ENCODE results near the gene GON4L. TPM values are rescaled to one million over a fixed set of nuclear protein-coding genes. Genes with fewer than 3 reads are reported as not detected.

GON4L gene
- total and polyA plus RNA-seq, 2 experiments from 2014 or later = 45.2 to 93.1 TPM

DNA sequence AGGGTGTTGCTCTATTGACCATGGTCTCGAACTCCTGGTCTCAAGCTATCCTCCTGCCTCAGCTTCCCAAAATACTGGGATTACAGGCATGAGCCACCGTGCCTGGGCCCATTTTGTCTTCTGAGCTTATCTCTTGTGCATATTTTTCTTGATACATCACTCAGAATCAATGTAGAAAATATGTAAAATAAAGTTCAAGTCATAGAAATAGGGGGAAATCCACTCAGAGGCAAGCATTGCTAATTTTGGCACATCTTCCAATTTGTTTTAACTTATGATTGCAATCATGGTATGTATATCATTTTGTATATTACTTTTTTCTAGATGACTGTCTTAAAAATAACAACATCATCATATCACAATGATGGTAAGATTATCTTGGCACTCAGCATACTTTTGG, 32.6 kb upstream of the GON4L start (continued):
- TF ChIP-seq, protein P1, sequence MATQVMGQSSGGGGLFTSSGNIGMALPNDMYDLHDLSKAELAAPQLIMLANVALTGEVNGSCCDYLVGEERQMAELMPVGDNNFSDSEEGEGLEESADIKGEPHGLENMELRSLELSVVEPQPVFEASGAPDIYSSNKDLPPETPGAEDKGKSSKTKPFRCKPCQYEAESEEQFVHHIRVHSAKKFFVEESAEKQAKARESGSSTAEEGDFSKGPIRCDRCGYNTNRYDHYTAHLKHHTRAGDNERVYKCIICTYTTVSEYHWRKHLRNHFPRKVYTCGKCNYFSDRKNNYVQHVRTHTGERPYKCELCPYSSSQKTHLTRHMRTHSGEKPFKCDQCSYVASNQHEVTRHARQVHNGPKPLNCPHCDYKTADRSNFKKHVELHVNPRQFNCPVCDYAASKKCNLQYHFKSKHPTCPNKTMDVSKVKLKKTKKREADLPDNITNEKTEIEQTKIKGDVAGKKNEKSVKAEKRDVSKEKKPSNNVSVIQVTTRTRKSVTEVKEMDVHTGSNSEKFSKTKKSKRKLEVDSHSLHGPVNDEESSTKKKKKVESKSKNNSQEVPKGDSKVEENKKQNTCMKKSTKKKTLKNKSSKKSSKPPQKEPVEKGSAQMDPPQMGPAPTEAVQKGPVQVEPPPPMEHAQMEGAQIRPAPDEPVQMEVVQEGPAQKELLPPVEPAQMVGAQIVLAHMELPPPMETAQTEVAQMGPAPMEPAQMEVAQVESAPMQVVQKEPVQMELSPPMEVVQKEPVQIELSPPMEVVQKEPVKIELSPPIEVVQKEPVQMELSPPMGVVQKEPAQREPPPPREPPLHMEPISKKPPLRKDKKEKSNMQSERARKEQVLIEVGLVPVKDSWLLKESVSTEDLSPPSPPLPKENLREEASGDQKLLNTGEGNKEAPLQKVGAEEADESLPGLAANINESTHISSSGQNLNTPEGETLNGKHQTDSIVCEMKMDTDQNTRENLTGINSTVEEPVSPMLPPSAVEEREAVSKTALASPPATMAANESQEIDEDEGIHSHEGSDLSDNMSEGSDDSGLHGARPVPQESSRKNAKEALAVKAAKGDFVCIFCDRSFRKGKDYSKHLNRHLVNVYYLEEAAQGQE (IDR thresholded peaks at IDR 0.05; ENCODE audit: unreplicated experiment) = no peak
- no peak for TF ChIP-seq NANOG (IDR thresholded peaks at IDR 0.05; ENCODE audit: borderline replicate concordance)

DNA sequence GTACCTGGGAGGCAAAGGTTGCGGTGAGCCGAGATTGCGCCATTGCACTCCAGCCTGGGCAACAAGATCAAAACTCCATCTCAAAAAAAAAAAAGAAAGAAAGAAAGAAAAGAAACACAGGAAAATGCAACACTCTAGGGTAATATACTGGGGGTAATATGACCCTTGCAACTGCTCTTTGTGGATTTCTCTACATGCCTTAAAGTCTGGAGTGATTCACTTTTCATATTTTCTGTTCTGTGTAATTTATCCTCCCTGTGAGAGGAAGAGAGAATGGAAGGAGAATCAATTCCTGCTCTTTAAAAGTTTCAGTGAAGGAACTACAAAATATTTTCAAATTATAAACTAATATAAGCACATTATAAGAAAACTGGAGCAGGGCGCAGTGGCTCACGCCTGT, 31.5 kb upstream of the GON4L start:
- no peak for DNase-seq (ENCODE audit: low spot score)
- TF ChIP-seq NANOG (IDR thresholded peaks at IDR 0.05; ENCODE audit: borderline replicate concordance) (no peak), JUNB (IDR thresholded peaks at IDR 0.05; ENCODE audit: unreplicated experiment) (no peak), EZH2phosphoT487 (IDR thresholded peaks at IDR 0.05; ENCODE audit: unreplicated experiment) (no peak), EZH2 (IDR thresholded peaks at IDR 0.05; ENCODE audit: low read depth, unreplicated experiment) (no peak), ZNF114 (CRISPR knock-in tag; IDR thresholded peaks at IDR 0.05) (no peak)
- TF ChIP-seq, protein P2, sequence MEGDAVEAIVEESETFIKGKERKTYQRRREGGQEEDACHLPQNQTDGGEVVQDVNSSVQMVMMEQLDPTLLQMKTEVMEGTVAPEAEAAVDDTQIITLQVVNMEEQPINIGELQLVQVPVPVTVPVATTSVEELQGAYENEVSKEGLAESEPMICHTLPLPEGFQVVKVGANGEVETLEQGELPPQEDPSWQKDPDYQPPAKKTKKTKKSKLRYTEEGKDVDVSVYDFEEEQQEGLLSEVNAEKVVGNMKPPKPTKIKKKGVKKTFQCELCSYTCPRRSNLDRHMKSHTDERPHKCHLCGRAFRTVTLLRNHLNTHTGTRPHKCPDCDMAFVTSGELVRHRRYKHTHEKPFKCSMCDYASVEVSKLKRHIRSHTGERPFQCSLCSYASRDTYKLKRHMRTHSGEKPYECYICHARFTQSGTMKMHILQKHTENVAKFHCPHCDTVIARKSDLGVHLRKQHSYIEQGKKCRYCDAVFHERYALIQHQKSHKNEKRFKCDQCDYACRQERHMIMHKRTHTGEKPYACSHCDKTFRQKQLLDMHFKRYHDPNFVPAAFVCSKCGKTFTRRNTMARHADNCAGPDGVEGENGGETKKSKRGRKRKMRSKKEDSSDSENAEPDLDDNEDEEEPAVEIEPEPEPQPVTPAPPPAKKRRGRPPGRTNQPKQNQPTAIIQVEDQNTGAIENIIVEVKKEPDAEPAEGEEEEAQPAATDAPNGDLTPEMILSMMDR (conservative IDR thresholded peaks at IDR 0.05; ENCODE audit: low read depth in 2 of 2) = no peak
- TF ChIP-seq, protein P3, sequence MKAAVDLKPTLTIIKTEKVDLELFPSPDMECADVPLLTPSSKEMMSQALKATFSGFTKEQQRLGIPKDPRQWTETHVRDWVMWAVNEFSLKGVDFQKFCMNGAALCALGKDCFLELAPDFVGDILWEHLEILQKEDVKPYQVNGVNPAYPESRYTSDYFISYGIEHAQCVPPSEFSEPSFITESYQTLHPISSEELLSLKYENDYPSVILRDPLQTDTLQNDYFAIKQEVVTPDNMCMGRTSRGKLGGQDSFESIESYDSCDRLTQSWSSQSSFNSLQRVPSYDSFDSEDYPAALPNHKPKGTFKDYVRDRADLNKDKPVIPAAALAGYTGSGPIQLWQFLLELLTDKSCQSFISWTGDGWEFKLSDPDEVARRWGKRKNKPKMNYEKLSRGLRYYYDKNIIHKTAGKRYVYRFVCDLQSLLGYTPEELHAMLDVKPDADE (IDR thresholded peaks at IDR 0.05) = no peak
- TF ChIP-seq, protein P4, sequence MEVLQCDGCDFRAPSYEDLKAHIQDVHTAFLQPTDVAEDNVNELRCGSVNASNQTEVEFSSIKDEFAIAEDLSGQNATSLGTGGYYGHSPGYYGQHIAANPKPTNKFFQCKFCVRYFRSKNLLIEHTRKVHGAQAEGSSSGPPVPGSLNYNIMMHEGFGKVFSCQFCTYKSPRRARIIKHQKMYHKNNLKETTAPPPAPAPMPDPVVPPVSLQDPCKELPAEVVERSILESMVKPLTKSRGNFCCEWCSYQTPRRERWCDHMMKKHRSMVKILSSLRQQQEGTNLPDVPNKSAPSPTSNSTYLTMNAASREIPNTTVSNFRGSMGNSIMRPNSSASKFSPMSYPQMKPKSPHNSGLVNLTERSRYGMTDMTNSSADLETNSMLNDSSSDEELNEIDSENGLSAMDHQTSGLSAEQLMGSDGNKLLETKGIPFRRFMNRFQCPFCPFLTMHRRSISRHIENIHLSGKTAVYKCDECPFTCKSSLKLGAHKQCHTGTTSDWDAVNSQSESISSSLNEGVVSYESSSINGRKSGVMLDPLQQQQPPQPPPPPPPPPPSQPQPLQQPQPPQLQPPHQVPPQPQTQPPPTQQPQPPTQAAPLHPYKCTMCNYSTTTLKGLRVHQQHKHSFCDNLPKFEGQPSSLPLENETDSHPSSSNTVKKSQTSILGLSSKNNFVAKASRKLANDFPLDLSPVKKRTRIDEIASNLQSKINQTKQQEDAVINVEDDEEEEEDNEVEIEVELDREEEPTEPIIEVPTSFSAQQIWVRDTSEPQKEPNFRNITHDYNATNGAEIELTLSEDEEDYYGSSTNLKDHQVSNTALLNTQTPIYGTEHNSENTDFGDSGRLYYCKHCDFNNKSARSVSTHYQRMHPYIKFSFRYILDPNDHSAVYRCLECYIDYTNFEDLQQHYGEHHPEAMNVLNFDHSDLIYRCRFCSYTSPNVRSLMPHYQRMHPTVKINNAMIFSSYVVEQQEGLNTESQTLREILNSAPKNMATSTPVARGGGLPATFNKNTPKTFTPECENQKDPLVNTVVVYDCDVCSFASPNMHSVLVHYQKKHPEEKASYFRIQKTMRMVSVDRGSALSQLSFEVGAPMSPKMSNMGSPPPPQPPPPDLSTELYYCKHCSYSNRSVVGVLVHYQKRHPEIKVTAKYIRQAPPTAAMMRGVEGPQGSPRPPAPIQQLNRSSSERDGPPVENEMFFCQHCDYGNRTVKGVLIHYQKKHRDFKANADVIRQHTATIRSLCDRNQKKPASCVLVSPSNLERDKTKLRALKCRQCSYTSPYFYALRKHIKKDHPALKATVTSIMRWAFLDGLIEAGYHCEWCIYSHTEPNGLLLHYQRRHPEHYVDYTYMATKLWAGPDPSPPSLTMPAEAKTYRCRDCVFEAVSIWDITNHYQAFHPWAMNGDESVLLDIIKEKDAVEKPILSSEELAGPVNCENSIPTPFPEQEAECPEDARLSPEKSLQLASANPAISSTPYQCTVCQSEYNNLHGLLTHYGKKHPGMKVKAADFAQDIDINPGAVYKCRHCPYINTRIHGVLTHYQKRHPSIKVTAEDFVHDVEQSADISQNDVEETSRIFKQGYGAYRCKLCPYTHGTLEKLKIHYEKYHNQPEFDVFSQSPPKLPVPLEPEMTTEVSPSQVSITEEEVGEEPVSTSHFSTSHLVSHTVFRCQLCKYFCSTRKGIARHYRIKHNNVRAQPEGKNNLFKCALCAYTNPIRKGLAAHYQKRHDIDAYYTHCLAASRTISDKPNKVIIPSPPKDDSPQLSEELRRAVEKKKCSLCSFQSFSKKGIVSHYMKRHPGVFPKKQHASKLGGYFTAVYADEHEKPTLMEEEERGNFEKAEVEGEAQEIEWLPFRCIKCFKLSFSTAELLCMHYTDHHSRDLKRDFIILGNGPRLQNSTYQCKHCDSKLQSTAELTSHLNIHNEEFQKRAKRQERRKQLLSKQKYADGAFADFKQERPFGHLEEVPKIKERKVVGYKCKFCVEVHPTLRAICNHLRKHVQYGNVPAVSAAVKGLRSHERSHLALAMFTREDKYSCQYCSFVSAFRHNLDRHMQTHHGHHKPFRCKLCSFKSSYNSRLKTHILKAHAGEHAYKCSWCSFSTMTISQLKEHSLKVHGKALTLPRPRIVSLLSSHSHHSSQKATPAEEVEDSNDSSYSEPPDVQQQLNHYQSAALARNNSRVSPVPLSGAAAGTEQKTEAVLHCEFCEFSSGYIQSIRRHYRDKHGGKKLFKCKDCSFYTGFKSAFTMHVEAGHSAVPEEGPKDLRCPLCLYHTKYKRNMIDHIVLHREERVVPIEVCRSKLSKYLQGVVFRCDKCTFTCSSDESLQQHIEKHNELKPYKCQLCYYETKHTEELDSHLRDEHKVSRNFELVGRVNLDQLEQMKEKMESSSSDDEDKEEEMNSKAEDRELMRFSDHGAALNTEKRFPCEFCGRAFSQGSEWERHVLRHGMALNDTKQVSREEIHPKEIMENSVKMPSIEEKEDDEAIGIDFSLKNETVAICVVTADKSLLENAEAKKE (CRISPR knock-in tag; IDR thresholded peaks at IDR 0.05) = no peak

More for the DNA sequence above, 31.5 kb upstream of the GON4L start:
- no peak overlapping the region for H3K4me3 Mint-ChIP-seq
- no peaks in the 10 kb centered on the region; the same call in 1 of the 2 replicates for H3F3A ChIP-seq (replicated peaks; ENCODE audit: low read depth)
- no peak overlapping the region for H2AFZ ChIP-seq
- ATAC-seq = no peak
- no peaks in the 10 kb centered on the region; the same call in 1 of the 2 replicates for H4K20me1 ChIP-seq (replicated peaks; ENCODE audit: insufficient read depth)
- 0 out of 2 replicates have a peak, but pooled peaks cover 3% of the 10 kb centered on the region for H3K4me1 ChIP-seq (ENCODE audit: insufficient read depth)
- H3K27ac ChIP-seq (ENCODE audit: low read depth) = no peak overlapping the region
- no peaks in the 10 kb centered on the region for H3K79me2 ChIP-seq (replicated peaks; ENCODE audit: insufficient read depth)
- H3K36me3 ChIP-seq (ENCODE audit: insufficient read depth) = no peaks in the 10 kb centered on the region
- no peak overlapping the region for H3K4me3 ChIP-seq
- H3K27ac Mint-ChIP-seq = no peak overlapping the region
- H3K36me3 Mint-ChIP-seq (ENCODE audit: low read depth) = no peaks in the 10 kb centered on the region
- no peaks in the 10 kb centered on the region for H3K27me3 Mint-ChIP-seq (ENCODE audit: insufficient read depth, low read depth, poor library complexity)
- no peak overlapping the region for H3K4me2 ChIP-seq
- H3K9me2 ChIP-seq (ENCODE audit: insufficient read depth) = no peaks in the 10 kb centered on the region
- H3K27me3 ChIP-seq (ENCODE audit: insufficient read depth) = no peaks in the 10 kb centered on the region
- H3K9me3 Mint-ChIP-seq = no peaks in the 10 kb centered on the region
- peaks cover 8% of the 10 kb centered on the region for H3K4me1 Mint-ChIP-seq
